GM12872 (cell line): Measurements from ENCODE around the gene GPATCH3.

ENCODE experiments used
- CTCF ChIP-seq: IDR thresholded peaks from 3 replicates; pipeline ENCODE4 v1.5.1; 2011; ENCODE audit warnings: low read depth, mild to moderate bottlenecking, low read length, moderate library complexity; ENCODE audit not compliant: insufficient read depth

Gene GPATCH3

DNA sequence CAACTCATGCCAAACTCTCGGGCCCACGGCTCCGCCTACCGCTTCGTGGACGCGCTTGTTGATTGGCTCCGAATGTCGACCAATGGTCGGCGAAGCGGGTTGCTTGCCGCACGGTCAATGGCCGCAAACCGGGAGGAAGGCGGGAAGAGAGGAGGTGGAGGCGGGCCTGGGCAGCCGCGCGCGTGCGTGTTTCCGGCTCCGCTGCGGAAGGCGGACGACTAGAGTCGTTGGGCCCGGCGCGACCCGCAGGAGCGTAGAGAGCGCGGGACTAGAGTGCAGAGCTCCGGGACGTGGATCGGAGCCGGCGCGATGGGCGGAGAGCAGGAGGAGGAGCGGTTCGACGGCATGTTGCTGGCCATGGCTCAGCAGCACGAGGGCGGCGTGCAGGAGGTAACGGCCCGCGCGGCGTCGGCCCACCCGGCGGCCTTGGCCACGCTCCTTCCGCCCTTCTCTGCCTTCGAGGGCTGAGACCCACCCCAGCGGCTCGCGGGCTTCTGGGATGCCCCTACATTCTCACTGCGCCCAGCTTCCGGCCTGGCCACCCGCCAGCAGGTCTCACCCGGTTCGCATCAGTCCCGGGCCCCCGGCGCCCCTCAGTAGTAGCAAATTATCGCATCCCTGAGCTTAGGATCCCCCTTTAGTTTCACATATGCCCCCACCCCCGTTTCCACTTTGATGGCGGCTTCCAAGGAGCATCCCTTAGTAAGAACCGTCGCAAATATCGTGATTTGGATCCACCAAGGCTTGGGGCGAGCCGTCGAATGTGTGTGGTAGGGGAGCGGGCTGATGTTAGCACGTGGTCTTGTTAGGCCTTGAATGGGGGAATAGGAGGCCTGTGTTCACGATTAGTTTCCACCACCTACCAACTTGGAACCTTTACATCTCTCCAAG is 21.5 kb upstream of the GPATCH3 start, which contains the start of gene NUDC:
Gene NUDC (plus strand): TSS at position 204 of the 891 bp plus-strand sequence. CDS start 106 bp downstream, at position 310.
- no peak for TF ChIP-seq CTCF

- no peak for TF ChIP-seq CTCF
Observed at GRCh38 chr1:26921126-26921539, 20.9 kb upstream of the GPATCH3 start.

GRCh38 chr1:26915204-26915842 is 15.1 kb upstream of the GPATCH3 start:
- no peak for TF ChIP-seq CTCF

- no peak for TF ChIP-seq CTCF
Observed at GRCh38 chr1:26913754-26914619, 13.7 kb upstream of the GPATCH3 start, which contains the start of gene NR0B2. Gene NR0B2 (minus strand): TSS chr1:26913975. CDS start chr1:26913940, 35 bp downstream.

GRCh38 chr1:26913389-26913753 is 13.1 kb upstream of the GPATCH3 start:
- TF ChIP-seq CTCF = no peak

GRCh38 chr1:26912147-26912490 is 11.9 kb upstream of the GPATCH3 start:
- TF ChIP-seq CTCF = no peak
